Measurements from ENCODE around the gene ENPP6.

ENPP6 gene

GRCh38 chr4:184102488-184102887, 115.2 kb downstream of the ENPP6 start:
- no peak for DNase-seq

DNA sequence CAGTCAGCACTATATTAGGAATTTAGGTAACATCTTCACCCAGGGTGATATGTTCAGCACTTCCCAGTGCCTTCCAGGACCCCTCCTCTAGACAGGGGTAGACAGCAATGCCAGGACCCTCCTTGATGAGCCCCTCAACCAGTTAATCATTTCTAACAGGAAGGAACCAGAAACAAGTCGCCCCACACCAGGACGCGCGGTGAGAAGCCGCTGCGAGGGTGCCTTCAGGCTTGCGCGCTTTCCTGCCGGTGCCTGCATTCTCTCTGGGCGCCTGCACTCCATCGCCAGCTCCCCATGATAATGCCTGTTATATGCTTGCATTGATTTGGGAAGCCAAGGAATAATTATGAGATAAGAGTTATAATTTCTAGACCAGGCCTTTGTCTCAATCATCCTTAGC, 116.0 kb downstream of the ENPP6 start:
- DNase-seq, result no peak

DNA sequence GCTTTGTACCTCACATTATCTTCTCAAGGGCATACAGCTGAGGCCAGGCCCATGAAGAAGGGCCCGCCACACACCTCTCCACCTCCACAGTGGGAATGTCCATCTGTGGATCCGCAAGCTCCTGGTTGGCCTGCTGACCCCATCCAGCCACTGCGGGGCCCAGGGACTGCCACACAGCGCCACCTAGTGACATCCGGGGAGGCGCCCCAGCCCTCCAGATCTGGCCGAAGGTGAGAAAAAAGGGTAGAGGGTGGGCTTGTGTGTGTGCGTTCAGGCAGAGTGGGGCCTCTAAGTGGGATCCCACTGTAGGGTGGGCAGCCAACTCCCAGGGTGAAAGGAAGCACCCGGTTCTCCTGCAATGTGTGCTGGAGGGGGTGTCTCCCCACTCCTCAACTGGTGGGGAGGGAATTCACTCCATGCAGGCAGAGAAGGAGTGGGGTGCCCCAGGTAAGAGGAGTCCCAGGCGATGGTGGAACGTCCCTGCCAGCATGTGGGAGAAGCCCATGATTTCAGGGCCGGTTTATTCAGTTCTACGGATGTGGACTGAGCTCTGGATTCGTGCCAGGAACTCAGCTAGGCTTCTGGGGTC, 117.3 kb downstream of the ENPP6 start:
- peak; percentile 78 for DNase-seq

- no peak for DNase-seq
Measured at GRCh38 chr4:184099535-184099966, 118.1 kb downstream of the ENPP6 start.

GRCh38 chr4:184099000-184099399, 118.7 kb downstream of the ENPP6 start:
- DNase-seq, result no peak

- DNase-seq, result no peak
Measured at GRCh38 chr4:184097815-184098214, 119.9 kb downstream of the ENPP6 start.

- DNase-seq, result peak; percentile 49
Measured at GRCh38 chr4:184097241-184097605, 120.5 kb downstream of the ENPP6 start.

GRCh38 chr4:184096561-184097240, 121.0 kb downstream of the ENPP6 start:
- no peak for DNase-seq

DNA sequence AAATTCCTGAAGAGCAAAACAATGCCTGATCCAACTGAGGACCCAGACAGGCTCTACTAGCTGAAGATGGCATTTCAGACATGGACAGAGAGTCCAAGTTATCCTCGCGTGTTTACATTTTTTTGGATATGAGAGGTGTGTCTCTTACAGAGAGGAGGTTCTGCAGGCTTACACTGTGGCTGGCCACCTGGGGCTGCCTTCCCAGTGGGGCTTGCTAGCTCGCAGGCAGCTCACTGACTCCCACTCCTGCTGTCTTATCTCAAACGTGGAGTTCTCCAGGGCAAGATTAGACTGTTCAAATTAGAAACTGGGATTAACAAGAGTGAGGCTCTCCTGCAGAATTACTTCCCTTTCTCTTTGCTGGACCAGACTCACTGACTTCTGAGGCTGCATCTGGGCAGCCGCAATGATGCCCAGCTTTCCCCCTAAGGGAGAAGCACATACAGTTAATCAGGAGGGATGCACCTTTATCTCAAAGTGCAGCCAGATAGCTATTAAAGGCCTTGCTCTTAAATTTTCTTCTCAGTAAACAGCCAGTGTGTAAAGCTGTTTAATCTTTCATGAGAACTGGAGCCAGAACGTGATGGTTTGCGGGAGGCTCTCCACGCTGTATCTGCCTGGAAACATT, 123.0 kb downstream of the ENPP6 start:
- DNase-seq, result no peak

- no peak for DNase-seq
Measured at GRCh38 chr4:184091986-184092385, 125.7 kb downstream of the ENPP6 start.

- DNase-seq, result no peak
Measured at GRCh38 chr4:184090571-184090970, 127.1 kb downstream of the ENPP6 start.

GRCh38 chr4:184080674-184081073, 137.0 kb downstream of the ENPP6 start:
- no peak for DNase-seq

GRCh38 chr4:184074677-184075388, 142.8 kb downstream of the ENPP6 start:
- no peak for DNase-seq

- no peak for DNase-seq
Measured at GRCh38 chr4:184067931-184068554, 149.6 kb downstream of the ENPP6 start.

GRCh38 chr4:184066584-184067300, 150.9 kb downstream of the ENPP6 start:
- DNase-seq, result no peak

- DNase-seq, result no peak
Measured at GRCh38 chr4:184064877-184065276, 152.8 kb downstream of the ENPP6 start.

- no peak for DNase-seq
Measured at GRCh38 chr4:184062769-184063168, 154.9 kb downstream of the ENPP6 start.

GRCh38 chr4:184061582-184061981, 156.1 kb downstream of the ENPP6 start:
- no peak for DNase-seq

DNA sequence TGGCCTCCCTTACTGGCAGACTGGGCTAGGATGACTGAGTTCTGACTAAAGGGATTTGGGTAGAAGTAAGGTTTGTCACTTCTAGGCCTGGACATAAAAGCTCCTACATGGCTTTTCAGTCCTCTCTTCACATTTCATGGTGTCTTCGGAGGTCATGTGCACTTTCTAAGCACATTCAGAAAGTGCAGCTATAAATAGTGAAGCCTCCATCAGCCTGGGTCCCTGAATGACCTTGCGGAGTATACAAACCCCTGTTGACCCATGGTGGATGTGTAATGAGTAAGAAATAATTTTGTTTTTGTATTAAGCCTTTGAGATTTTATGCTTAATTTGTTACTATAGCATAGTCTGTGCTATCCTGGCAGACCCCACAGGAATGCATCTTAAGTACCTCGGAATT, 158.6 kb downstream of the ENPP6 start:
- no peak for DNase-seq

DNA sequence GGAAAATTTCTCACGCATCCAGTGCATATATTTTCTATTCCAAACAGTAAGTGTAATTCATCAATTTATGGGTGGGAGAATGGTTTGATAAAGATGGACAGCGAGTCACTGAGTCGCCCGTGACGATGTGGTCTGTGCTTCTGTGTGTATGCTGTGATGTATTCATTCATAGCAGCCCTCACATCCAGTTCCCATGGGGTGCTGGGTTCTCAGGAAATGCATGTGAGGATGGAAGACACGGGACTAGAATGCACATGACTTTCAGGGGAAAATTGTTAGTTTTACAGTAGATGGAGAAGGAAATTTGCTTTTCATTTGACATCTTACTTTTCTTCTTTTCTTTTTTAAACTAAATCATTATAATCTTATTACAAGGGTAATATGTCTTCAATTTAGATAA, 159.6 kb downstream of the ENPP6 start:
- DNase-seq, result no peak

DNA sequence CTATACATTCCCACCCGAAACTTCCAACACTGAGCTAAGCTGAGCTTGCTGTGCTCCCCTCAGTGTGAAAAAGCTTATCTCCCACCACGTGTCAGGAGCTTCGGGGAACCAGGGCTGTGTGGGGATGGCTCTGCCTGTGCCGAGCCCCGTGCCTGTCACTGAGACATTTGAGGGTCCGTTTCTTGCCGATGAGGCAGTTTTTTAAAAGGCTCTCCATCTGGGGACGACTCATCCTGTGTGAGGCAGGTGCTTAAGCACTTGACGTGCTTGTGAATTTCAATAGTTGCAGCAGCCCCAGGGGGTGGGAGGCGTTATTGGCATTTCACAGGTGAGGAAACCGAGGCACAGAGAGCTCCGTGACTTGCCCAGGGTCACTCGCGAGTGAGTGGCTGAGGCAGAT, 160.8 kb downstream of the ENPP6 start:
- DNase-seq, result no peak

DNA sequence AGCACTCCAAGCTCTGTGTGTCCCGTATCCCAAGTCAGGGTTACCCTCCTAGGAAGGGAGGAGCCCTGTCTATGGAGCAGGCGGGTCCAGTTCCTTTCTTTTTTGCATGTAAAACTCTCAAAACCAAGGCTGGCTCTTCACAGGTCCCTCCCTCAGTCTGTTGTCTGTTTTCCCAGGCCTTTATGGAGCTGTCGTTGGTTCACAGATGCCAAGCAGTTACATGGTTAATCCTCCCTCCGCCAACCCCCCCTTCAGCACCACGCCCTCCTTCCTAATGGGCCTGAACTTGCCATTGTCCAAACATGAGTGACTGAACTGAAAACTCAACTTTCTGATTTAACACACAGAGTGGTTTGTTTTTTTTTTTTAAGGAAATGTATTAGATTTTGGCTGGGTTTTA, 164.2 kb downstream of the ENPP6 start:
- no peak for DNase-seq

- DNase-seq, result no peak
Measured at GRCh38 chr4:184052616-184053015, 165.1 kb downstream of the ENPP6 start.

Measured in stimulated activated CD8-positive, alpha-beta memory T cell treated with anti-CD3 and anti-CD28 coated beads, Interleukin-4, amount 100 ng/mL, for 48 hours (primary cell).